HEK293T (cell line): ENCODE measurements around the gene OOSP3.

ENCODE experiments used
- CTCF ChIA-PET: fragments of 350-600 bp; formaldehyde crosslinking; extraction: SDS; loops from one replicate; lab custom pipeline; 2021; ENCODE audit warnings: antibody characterized with exemption, inconsistent platforms; lab: Yijun Ruan, JAX
- POLR2A ChIA-PET: fragments of 350-600 bp; formaldehyde crosslinking; extraction: SDS; loops from one replicate; lab custom pipeline; 2020; ENCODE audit warnings: antibody characterized with exemption, inconsistent platforms; lab: Yijun Ruan, JAX
- DNase-seq: peaks from one replicate; pipeline ENCODE4 v3.0.0; 2012; ENCODE audit warnings: mixed read lengths; ENCODE audit errors: extremely low spot score
- ARNT ChIP-seq: fragments of 450-650 bp; IDR thresholded peaks from 2 replicates; pipeline ENCODE4 v1.6.1; 2017; ENCODE audit warnings: mild to moderate bottlenecking
- BHLHE40 ChIP-seq: fragments of 450-650 bp; IDR thresholded peaks from 2 replicates; pipeline ENCODE4 v1.6.1; 2016; ENCODE audit warnings: mild to moderate bottlenecking, moderate library complexity, borderline replicate concordance
- CTBP1 ChIP-seq: fragments of 450-650 bp; IDR thresholded peaks from 2 replicates; pipeline ENCODE4 v1.6.1; 2016; ENCODE audit warnings: borderline replicate concordance
- ELF4 ChIP-seq: fragments of 450-650 bp; IDR thresholded peaks from 2 replicates; pipeline ENCODE4 v1.6.1; 2017; ENCODE audit warnings: antibody characterized with exemption
- FOXA1 ChIP-seq: fragments of 450-650 bp; IDR thresholded peaks from 2 replicates; pipeline ENCODE4 v1.6.1; 2016; ENCODE audit warnings: mild to moderate bottlenecking
- FOXK2 ChIP-seq: fragments of 450-650 bp; IDR thresholded peaks from 2 replicates; pipeline ENCODE4 v1.6.1; 2016; ENCODE audit warnings: mild to moderate bottlenecking
- FOXM1 ChIP-seq: fragments of 450-650 bp; IDR thresholded peaks from 2 replicates; pipeline ENCODE4 v1.6.1; 2017; ENCODE audit warnings: mild to moderate bottlenecking, borderline replicate concordance
- HDGF ChIP-seq: fragments of 450-650 bp; IDR thresholded peaks from 2 replicates; pipeline ENCODE4 v1.6.1; 2017; ENCODE audit warnings: antibody characterized with exemption, borderline replicate concordance
- L3MBTL2 ChIP-seq: fragments of 450-650 bp; conservative IDR thresholded peaks from 2 replicates; pipeline ENCODE4 v1.6.1; 2016; ENCODE audit warnings: mild to moderate bottlenecking
- LEF1 ChIP-seq: fragments of 450-650 bp; IDR thresholded peaks from 2 replicates; pipeline ENCODE4 v1.6.1; 2017; ENCODE audit warnings: mild to moderate bottlenecking, borderline replicate concordance
- NFRKB ChIP-seq: fragments of 450-650 bp; IDR thresholded peaks from 2 replicates; pipeline ENCODE4 v1.6.1; 2016; ENCODE audit warnings: mild to moderate bottlenecking, moderate library complexity
- PKNOX1 ChIP-seq: fragments of 450-650 bp; IDR thresholded peaks from 2 replicates; pipeline ENCODE4 v1.6.1; 2016
- SP1 ChIP-seq: fragments of 450-650 bp; IDR thresholded peaks from 2 replicates; pipeline ENCODE4 v1.6.1; 2017
- SUZ12 ChIP-seq: fragments of 450-650 bp; IDR thresholded peaks from 2 replicates; pipeline ENCODE4 v1.6.1; 2016; ENCODE audit warnings: mild to moderate bottlenecking
- TARDBP ChIP-seq: fragments of 450-650 bp; IDR thresholded peaks from 2 replicates; pipeline ENCODE4 v1.6.1; 2016
- ZNF384 ChIP-seq: fragments of 450-650 bp; IDR thresholded peaks from 2 replicates; pipeline ENCODE4 v1.6.1; 2016

OOSP3 gene

GRCh38 chr11:59857439-59858434, 20.8 kb upstream of the OOSP3 start:
- TF ChIP-seq SP1 (no peak), PKNOX1 (no peak), LEF1 (no peak), ZNF384 (no peak), L3MBTL2 (no peak), FOXM1 (no peak)
- CTCF ChIA-PET = no interaction called here
- POLR2A ChIA-PET = no interaction called here
- no peak for DNase-seq

- TF ChIP-seq FOXK2 (no peak), SP1 (no peak), FOXA1 (no peak), NFRKB (no peak), BHLHE40 (no peak), PKNOX1 (no peak), L3MBTL2 (no peak), LEF1 (no peak)
- POLR2A ChIA-PET = no interaction called here
- CTCF ChIA-PET = no interaction called here
- no peak for DNase-seq
These were observed 18.9 kb upstream of the OOSP3 start for GRCh38 chr11:59859673-59860072.

- TF ChIP-seq PKNOX1 (no peak), HDGF (no peak), ZNF384 (no peak), FOXM1 (no peak), TARDBP (no peak), NFRKB (no peak), CTBP1 (no peak), FOXK2 (no peak), BHLHE40 (no peak), ELF4 (no peak), ARNT (no peak), SP1 (no peak), LEF1 (no peak), FOXA1 (no peak), SUZ12 (no peak), L3MBTL2 (no peak)
- CTCF ChIA-PET = no interaction called here
These were observed 16.3 kb upstream of the OOSP3 start for GRCh38 chr11:59862252-59862651.

GRCh38 chr11:59865031-59865430, 13.6 kb upstream of the OOSP3 start:
- CTCF ChIA-PET = interaction anchor here (0.6 kb wide), 1 partner anchor 198 kb away, joined by 3 read pairs; no protein-coding TSS in a partner anchor
- TF ChIP-seq NFRKB = no peak
- TF ChIP-seq ELF4 = no peak
- no peak for TF ChIP-seq FOXM1
- TF ChIP-seq L3MBTL2 = no peak
- TF ChIP-seq FOXA1 = no peak
- no peak for TF ChIP-seq LEF1
- TF ChIP-seq HDGF = no peak
- no peak for TF ChIP-seq BHLHE40
- TF ChIP-seq PKNOX1 = no peak
- no peak for TF ChIP-seq TARDBP
- TF ChIP-seq ZNF384 = no peak
- no peak for TF ChIP-seq SUZ12
- TF ChIP-seq FOXK2 = no peak
- no peak for TF ChIP-seq ARNT
- TF ChIP-seq CTBP1 = no peak
- TF ChIP-seq SP1 = no peak
- POLR2A ChIA-PET = no interaction called here
- no peak for DNase-seq

More at GRCh38 chr11:59862252-59862651, 16.3 kb upstream of the OOSP3 start:
- POLR2A ChIA-PET = no interaction called here
- DNase-seq = no peak

GRCh38 chr11:59866397-59866796, 12.2 kb upstream of the OOSP3 start, which contains the start of gene TCN1:
TSS of gene TCN1 (minus strand) at chr11:59866487. CDS start at chr11:59866470, 17 bp downstream.
- TF ChIP-seq NFRKB (no peak), FOXA1 (no peak), PKNOX1 (no peak), BHLHE40 (no peak), CTBP1 (no peak), ARNT (no peak), LEF1 (no peak), FOXK2 (no peak), SP1 (no peak)
- DNase-seq = no peak
- ChIA-PET POLR2A (no interaction called here), CTCF (no interaction called here)
